22Rv1 (cell line): ENCODE measurements around the gene MSANTD1.

Source experiments
- CTCF ChIP-seq: fragments of 450-650 bp; IDR thresholded peaks from 2 replicates; pipeline ENCODE4 v1.5.1; 2017; ENCODE audit warnings: mild to moderate bottlenecking
- ZFX ChIP-seq: fragments of 450-650 bp; IDR thresholded peaks from 2 replicates; pipeline ENCODE4 v1.6.1; 2017; ENCODE audit warnings: antibody characterized with exemption, borderline replicate concordance

GRCh38 chr4:3226467-3226866, 22.5 kb upstream of the MSANTD1 start:
- no peak for TF ChIP-seq CTCF
- TF ChIP-seq ZFX = no peak
